NCI-H2107 (cell line): ENCODE measurements around the gene MYO16.

Source experiments
- DNase-seq: peaks from one replicate; lab custom pipeline; 2025; lab: John Stamatoyannopoulos, UW

Gene MYO16

GRCh38 chr13:108797354-108797753, 167.9 kb downstream of the MYO16 start:
- DNase-seq, result no peak

GRCh38 chr13:108807841-108808240, 178.4 kb downstream of the MYO16 start:
- DNase-seq, result no peak

- no peak for DNase-seq
Measured at GRCh38 chr13:108812165-108812564, 182.8 kb downstream of the MYO16 start.

GRCh38 chr13:108812661-108813060, 183.2 kb downstream of the MYO16 start:
- DNase-seq, result no peak

GRCh38 chr13:108813587-108814170, 184.3 kb downstream of the MYO16 start:
- DNase-seq, result no peak

- no peak for DNase-seq
Measured at GRCh38 chr13:108816375-108816774, 187.0 kb downstream of the MYO16 start.

GRCh38 chr13:108827646-108828045, 198.2 kb downstream of the MYO16 start:
- no peak for DNase-seq

- DNase-seq, result no peak
Measured at GRCh38 chr13:108828086-108828815, 198.8 kb downstream of the MYO16 start.

- no peak for DNase-seq
Measured at GRCh38 chr13:108830916-108831315, 201.5 kb downstream of the MYO16 start.

GRCh38 chr13:108833531-108833930, 204.1 kb downstream of the MYO16 start:
- no peak for DNase-seq

GRCh38 chr13:108834193-108834592, 204.8 kb downstream of the MYO16 start:
- DNase-seq, result no peak

- DNase-seq, result no peak
Measured at GRCh38 chr13:108835083-108835482, 205.7 kb downstream of the MYO16 start.

GRCh38 chr13:108850691-108851090, 221.3 kb downstream of the MYO16 start:
- DNase-seq, result no peak

GRCh38 chr13:108851660-108852059, 222.2 kb downstream of the MYO16 start:
- DNase-seq, result no peak

GRCh38 chr13:108853031-108853430, 223.6 kb downstream of the MYO16 start:
- DNase-seq, result no peak

- no peak for DNase-seq
Measured at GRCh38 chr13:108855737-108856387, 226.5 kb downstream of the MYO16 start.

GRCh38 chr13:108858676-108859075, 229.3 kb downstream of the MYO16 start:
- no peak for DNase-seq

- no peak for DNase-seq
Measured at GRCh38 chr13:108859197-108860012, 230.0 kb downstream of the MYO16 start.

GRCh38 chr13:108860418-108860817, 231.0 kb downstream of the MYO16 start:
- DNase-seq, result no peak

GRCh38 chr13:108877300-108877699, 247.9 kb downstream of the MYO16 start:
- DNase-seq, result no peak

GRCh38 chr13:108878732-108879131, 249.3 kb downstream of the MYO16 start:
- no peak for DNase-seq

- DNase-seq, result no peak
Measured at GRCh38 chr13:108889324-108889984, 260.0 kb downstream of the MYO16 start.
